Mesenchymal stem cell (in vitro differentiated cells and primary cell): ENCODE results near the gene AKAIN1.

Experiments
- DNase-seq: peaks from one replicate; pipeline ENCODE4 v3.0.0-alpha.2; 2013
- H2AFZ ChIP-seq: one replicate; pipeline ENCODE4 v1.6.1; 2013; ENCODE audit warnings: low read depth, mild to moderate bottlenecking, control low read depth, inconsistent platforms, low read length, moderate library complexity
- H2AK5ac ChIP-seq: 2 replicates; pipeline ENCODE4 v1.6.1; 2013; ENCODE audit warnings: low read length, moderate library complexity, mild to moderate bottlenecking, inconsistent platforms; ENCODE audit not compliant: severe bottlenecking
- H2BK120ac ChIP-seq: one replicate; pipeline ENCODE4 v1.6.1; 2013; ENCODE audit warnings: low read depth, mild to moderate bottlenecking, inconsistent platforms, low read length, moderate library complexity
- H2BK12ac ChIP-seq, 2 experiments: one replicate each; pipeline ENCODE4 v1.6.1; 2013; ENCODE audit warnings: inconsistent platforms in 2 of 2, low read length in 2 of 2, mild to moderate bottlenecking in 2 of 2, moderate library complexity in 2 of 2, control low read depth in 1 of 2
- H2BK15ac ChIP-seq: one replicate; pipeline ENCODE4 v1.6.1; 2013; ENCODE audit warnings: mild to moderate bottlenecking, low read depth, inconsistent platforms; ENCODE audit not compliant: poor library complexity, severe bottlenecking
- H2BK5ac ChIP-seq: 2 replicates; pipeline ENCODE4 v1.6.1; 2013; ENCODE audit warnings: low read depth, mild to moderate bottlenecking, low read length, control low read depth, inconsistent platforms; ENCODE audit not compliant: poor library complexity, severe bottlenecking
- H3K14ac ChIP-seq, 2 experiments: one replicate each; pipeline ENCODE4 v1.6.1; 2013; ENCODE audit warnings: inconsistent platforms in 2 of 2, low read length in 2 of 2, control low read depth in 1 of 2, mild to moderate bottlenecking in 1 of 2, moderate library complexity in 1 of 2
- H3K18ac ChIP-seq, 2 experiments: one replicate each; pipeline ENCODE4 v1.6.1; 2013; ENCODE audit warnings: inconsistent platforms in 2 of 2, low read length in 2 of 2, control low read depth in 1 of 2, low read depth in 1 of 2, mild to moderate bottlenecking in 1 of 2
- H3K23ac ChIP-seq, 2 experiments: one replicate each; pipeline ENCODE4 v1.6.1; 2013; ENCODE audit warnings: inconsistent platforms in 2 of 2, low read length in 2 of 2, mild to moderate bottlenecking in 2 of 2, moderate library complexity in 2 of 2, control low read depth in 1 of 2
- H3K27ac ChIP-seq: 2 replicates; pipeline ENCODE4 v1.5.1; 2013; ENCODE audit warnings: mild to moderate bottlenecking, moderate library complexity, low read length, control low read depth, inconsistent platforms; ENCODE audit not compliant: poor library complexity, severe bottlenecking
- H3K27me3 ChIP-seq, 2 experiments: 2 replicates each; pipeline versions ENCODE4 v1.6.1 to v1.7.0; 2013; ENCODE audit warnings: low read length in 2 of 2, mild to moderate bottlenecking in 2 of 2, moderate library complexity in 2 of 2, control low read depth in 1 of 2, inconsistent platforms in 1 of 2; ENCODE audit not compliant: control insufficient read depth in 1 of 2, insufficient read depth in 1 of 2
- H3K36me3 ChIP-seq, 2 experiments: 2 replicates each; pipeline versions ENCODE4 v1.6.1 to v1.7.0; 2013; ENCODE audit warnings: low read length in 2 of 2, control low read depth in 1 of 2, inconsistent platforms in 1 of 2, low read depth in 1 of 2, mild to moderate bottlenecking in 1 of 2; ENCODE audit not compliant: insufficient read depth in 2 of 2, control insufficient read depth in 1 of 2
- H3K4ac ChIP-seq, 2 experiments: one replicate each; pipeline ENCODE4 v1.6.1; 2013; ENCODE audit warnings: inconsistent platforms in 2 of 2, low read length in 2 of 2, mild to moderate bottlenecking in 2 of 2, moderate library complexity in 2 of 2, control low read depth in 1 of 2, low read depth in 1 of 2
- H3K4me1 ChIP-seq: 2 replicates; pipeline ENCODE4 v1.6.1; 2013; ENCODE audit warnings: low read depth, low read length, control low read depth; ENCODE audit not compliant: control insufficient read depth, insufficient read depth
- H3K4me2 ChIP-seq: 2 replicates; pipeline ENCODE4 v1.6.1; 2013; ENCODE audit warnings: low read length, mild to moderate bottlenecking, inconsistent platforms; ENCODE audit not compliant: poor library complexity, severe bottlenecking
- H3K4me3 ChIP-seq, 2 experiments: 2 replicates each; pipeline versions ENCODE4 v1.5.1 to v1.7.0; 2013; ENCODE audit warnings: low read length in 2 of 2, mild to moderate bottlenecking in 2 of 2, control low read depth in 1 of 2, low read depth in 1 of 2; ENCODE audit not compliant: insufficient read depth in 1 of 2
- H3K79me1 ChIP-seq: replicated peaks from 2 replicates; pipeline ENCODE4 v1.6.1; 2013; ENCODE audit warnings: mild to moderate bottlenecking, control low read depth, low read length, inconsistent platforms; ENCODE audit not compliant: poor library complexity, severe bottlenecking
- H3K9ac ChIP-seq: 2 replicates; pipeline ENCODE4 v1.7.0; 2013; ENCODE audit warnings: mild to moderate bottlenecking, low read length, moderate library complexity
- H3K9me3 ChIP-seq: 2 replicates; pipeline ENCODE4 v1.7.0; 2013; ENCODE audit warnings: mild to moderate bottlenecking, low read length; ENCODE audit not compliant: control insufficient read depth
- H4K8ac ChIP-seq: one replicate; pipeline ENCODE4 v1.6.1; 2013; ENCODE audit warnings: inconsistent platforms, mild to moderate bottlenecking, low read length, moderate library complexity
- H4K91ac ChIP-seq: one replicate; pipeline ENCODE4 v1.6.1; 2013; ENCODE audit warnings: mild to moderate bottlenecking, low read length, inconsistent platforms
- WGBS: methylation state at CpG from one replicate; pipeline ENCODE4 v1.1.7; 2013; ENCODE audit warnings: mixed read lengths; 5-methylcytosine and 5-hydroxymethylcytosine counted together

AKAIN1 gene

GRCh38 chr18:5122272-5122671 is 74.8 kb downstream of the AKAIN1 start:
- no peak overlapping the region for H3K4ac ChIP-seq
- 72% methylated on average over 2 of the region's 2 CpGs for WGBS

GRCh38 chr18:5110266-5110665 is 86.8 kb downstream of the AKAIN1 start:
- Histone ChIP-seq H4K91ac (no peak overlapping the region), H2AK5ac (no peak overlapping the region), H3K79me1 (no peaks in the 10 kb centered on the region), H3K36me3 (no peaks in the 10 kb centered on the region), H3K4me1 (no peaks in the 10 kb centered on the region), H3K27ac (no peak overlapping the region), H3K23ac (no peak overlapping the region), H3K18ac (no peak overlapping the region), H4K8ac (no peak overlapping the region), H3K4ac (no peak overlapping the region), H3K9ac (no peak overlapping the region), H3K4me3 (no peak overlapping the region), H2BK15ac (no peak overlapping the region), H3K4me2 (no peak overlapping the region), H2BK12ac (no peak overlapping the region), H3K27me3 (no peaks in the 10 kb centered on the region), H2AFZ (no peak overlapping the region), H3K14ac (no peak overlapping the region), H2BK5ac (no peak overlapping the region), H3K9me3 (no peaks in the 10 kb centered on the region), H2BK120ac (no peak overlapping the region)
- no peak for DNase-seq

More at GRCh38 chr18:5122272-5122671, 74.8 kb downstream of the AKAIN1 start:
- Histone ChIP-seq H4K8ac (no peak overlapping the region), H3K14ac (no peak overlapping the region), H2AK5ac (no peak overlapping the region), H3K27ac (no peak overlapping the region), H3K4me2 (no peak overlapping the region), H4K91ac (no peak overlapping the region), H3K36me3 (no peaks in the 10 kb centered on the region), H2BK120ac (no peak overlapping the region), H2BK15ac (no peak overlapping the region), H3K4me3 (no peak overlapping the region), H3K18ac (no peak overlapping the region), H3K4me1 (no peaks in the 10 kb centered on the region), H3K27me3 (no peaks in the 10 kb centered on the region), H3K9ac (no peak overlapping the region), H2BK12ac (no peak overlapping the region), H3K9me3 (peaks cover 25% of the 10 kb centered on the region), H3K79me1 (no peaks in the 10 kb centered on the region), H2AFZ (no peak overlapping the region), H3K23ac (no peak overlapping the region), H2BK5ac (no peak overlapping the region)
- no peak for DNase-seq

GRCh38 chr18:5107988-5108387 is 89.1 kb downstream of the AKAIN1 start:
- no peak overlapping the region for H3K18ac ChIP-seq
- no peak for DNase-seq
- H2BK5ac ChIP-seq = no peak overlapping the region
- no peak overlapping the region for H3K4me3 ChIP-seq
- H2AFZ ChIP-seq = no peak overlapping the region
- no peak overlapping the region for H3K4me2 ChIP-seq
- no peaks in the 10 kb centered on the region for H3K27me3 ChIP-seq
- no peak overlapping the region for H3K23ac ChIP-seq
- no peak overlapping the region for H4K8ac ChIP-seq
- H4K91ac ChIP-seq = no peak overlapping the region
- no peak overlapping the region for H3K4ac ChIP-seq
- H3K36me3 ChIP-seq = no peaks in the 10 kb centered on the region
- H2BK12ac ChIP-seq = no peak overlapping the region
- no peaks in the 10 kb centered on the region for H3K9me3 ChIP-seq
- H3K14ac ChIP-seq = no peak overlapping the region
- no peak overlapping the region for H2BK120ac ChIP-seq
- no peak overlapping the region for H2BK15ac ChIP-seq
- H3K4me1 ChIP-seq = no peaks in the 10 kb centered on the region
- H3K9ac ChIP-seq = no peak overlapping the region
- 24% methylated on average over 2 of the region's 2 CpGs for WGBS
- H3K79me1 ChIP-seq = no peaks in the 10 kb centered on the region
- no peak overlapping the region for H2AK5ac ChIP-seq
- no peak overlapping the region for H3K27ac ChIP-seq

DNA sequence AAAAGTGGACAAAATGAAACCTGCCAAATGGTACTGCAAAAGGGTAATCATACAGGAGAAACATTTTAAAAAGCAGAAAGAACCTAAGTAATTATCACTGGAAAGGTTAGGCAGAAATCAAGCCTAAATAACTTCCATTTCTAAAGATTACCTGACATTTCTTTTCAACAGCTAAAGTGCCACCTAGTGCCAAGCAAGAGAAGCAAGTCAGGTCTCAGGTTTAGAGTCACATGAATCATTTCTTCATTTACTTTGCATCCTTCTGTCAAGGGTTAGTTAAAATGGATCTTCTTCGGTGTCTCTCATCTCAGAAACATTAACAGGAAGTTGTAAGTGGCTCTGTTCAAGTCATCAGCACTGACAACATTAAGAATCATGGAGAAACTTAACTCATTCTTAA is 90.3 kb downstream of the AKAIN1 start:
- H3K27me3 ChIP-seq = no peaks in the 10 kb centered on the region
- no peak overlapping the region for H3K27ac ChIP-seq
- H3K4me2 ChIP-seq = no peak overlapping the region
- no peak overlapping the region for H3K4me3 ChIP-seq
- no peaks in the 10 kb centered on the region for H3K36me3 ChIP-seq
- H3K9ac ChIP-seq = no peak overlapping the region
- no peak for DNase-seq
- no peaks in the 10 kb centered on the region for H3K4me1 ChIP-seq
- H2AFZ ChIP-seq = no peak overlapping the region
- H3K9me3 ChIP-seq = no peaks in the 10 kb centered on the region
- no peak overlapping the region for H3K23ac ChIP-seq
- H3K4ac ChIP-seq = no peak overlapping the region
- no CpG with 5 or more reads among the region's 1 CpG for WGBS
- no peak overlapping the region for H4K91ac ChIP-seq
- H3K14ac ChIP-seq = no peak overlapping the region
- no peaks in the 10 kb centered on the region for H3K79me1 ChIP-seq
- no peak overlapping the region for H3K18ac ChIP-seq
- no peak overlapping the region for H2BK120ac ChIP-seq
- no peak overlapping the region for H2AK5ac ChIP-seq
- no peak overlapping the region for H2BK5ac ChIP-seq
- no peak overlapping the region for H2BK12ac ChIP-seq
- no peak overlapping the region for H4K8ac ChIP-seq
- H2BK15ac ChIP-seq = no peak overlapping the region
